GM21786 (cell line): ENCODE measurements around the gene ADARB2.
"Not testable (repeated sequence)": the region's sequence is repeated elsewhere in the genome, so short reads cannot be mapped to it uniquely, and the experiment has no call there.

ENCODE experiments used
- ATAC-seq: cut with Tn5 transposase; IDR thresholded peaks from one replicate; pipeline ENCODE4 v1.9.1; 2021; ENCODE audit not compliant: unreplicated experiment

Gene ADARB2

DNA sequence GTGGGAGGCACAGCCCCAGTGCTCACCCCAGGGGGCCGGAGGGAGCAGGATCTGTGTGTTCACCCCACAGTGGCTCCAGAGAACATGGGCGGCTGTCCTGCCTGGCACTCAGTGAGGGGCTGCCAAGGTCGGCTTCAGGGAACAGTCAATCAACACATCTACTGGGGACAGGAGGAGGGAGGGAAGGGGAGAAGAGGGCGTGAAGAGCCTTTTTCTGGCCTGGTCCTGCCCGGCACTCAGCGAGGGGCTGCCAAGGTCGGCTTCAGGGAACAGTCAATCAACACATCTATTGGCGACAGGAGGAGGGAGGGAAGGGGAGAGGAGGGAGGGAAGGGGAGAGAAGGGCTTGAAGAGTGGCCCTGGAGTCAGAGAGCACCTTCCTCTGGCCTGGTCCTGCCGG is 184.9 kb downstream of the ADARB2 start:
- ATAC-seq, result no peak

- ATAC-seq, result no peak
These were observed 185.5 kb downstream of the ADARB2 start for GRCh38 chr10:1551636-1552338.

DNA sequence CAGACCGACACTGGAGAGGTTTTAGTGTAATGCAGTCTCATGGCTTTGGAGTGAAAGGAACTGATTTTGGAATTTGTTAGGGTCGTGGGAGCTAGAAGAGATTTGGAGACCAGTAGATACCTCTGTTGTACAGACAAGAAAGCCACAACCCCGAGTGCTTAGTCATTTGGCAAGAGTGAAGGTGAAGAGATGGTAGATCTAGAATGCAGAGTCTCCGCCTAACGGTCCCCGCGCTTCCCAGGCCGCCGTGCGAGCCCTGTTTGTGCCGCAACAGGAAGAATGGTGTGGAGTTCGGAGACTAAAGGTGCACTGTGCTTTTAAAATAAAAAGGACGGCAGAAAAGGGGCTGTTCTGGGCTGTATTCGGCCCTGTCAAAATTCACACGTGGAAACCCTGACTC is 186.7 kb downstream of the ADARB2 start:
- ATAC-seq, result no peak

DNA sequence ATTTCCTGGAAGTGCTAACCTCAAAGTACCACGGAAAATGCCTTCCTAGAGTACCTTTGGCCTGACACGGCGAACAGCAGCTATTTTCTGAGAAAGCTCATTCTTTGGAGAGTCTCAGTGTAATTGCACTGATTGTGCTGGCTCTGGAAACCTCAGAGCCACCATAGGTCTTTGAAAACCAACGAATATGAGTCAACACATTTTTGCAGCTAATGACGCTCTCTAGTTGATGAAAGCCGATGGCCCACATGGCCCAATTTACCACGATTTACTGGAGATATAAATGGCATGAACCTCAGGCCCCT is 187.1 kb downstream of the ADARB2 start:
- ATAC-seq, result no peak

DNA sequence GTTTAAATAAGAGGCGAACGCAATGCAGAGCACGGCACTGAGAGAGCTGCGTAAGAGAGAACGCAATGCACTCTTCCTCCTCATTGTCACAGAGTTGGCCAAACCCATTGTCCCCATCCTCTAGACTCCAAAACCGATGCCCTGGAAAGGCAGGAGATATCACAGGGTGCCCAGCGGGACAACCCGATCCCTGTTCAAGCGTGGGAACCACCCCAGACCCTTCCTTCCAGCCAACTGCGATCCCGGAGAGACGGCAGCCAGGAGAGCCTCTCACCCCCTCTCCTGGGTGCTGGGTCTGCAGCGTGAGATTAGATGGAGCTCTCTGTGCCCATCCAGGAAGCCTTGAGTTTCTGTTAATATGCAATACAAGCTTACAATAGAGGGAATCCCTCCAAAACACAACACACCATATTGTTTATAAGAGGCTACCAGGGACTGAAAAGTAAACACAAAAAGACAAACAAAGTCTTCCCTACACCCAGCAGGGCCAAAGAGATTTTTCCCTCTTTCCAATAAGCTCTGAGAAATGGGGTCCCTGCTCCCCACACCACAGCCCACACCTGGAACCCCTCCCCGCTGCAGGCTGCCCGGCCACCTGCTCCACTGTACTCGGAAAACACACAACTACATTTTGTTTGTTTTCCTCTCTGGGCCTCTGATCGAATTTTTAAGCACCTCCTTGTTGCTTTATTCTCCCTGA is 187.6 kb downstream of the ADARB2 start:
- ATAC-seq, result no peak

- ATAC-seq, result no peak
These were observed 188.7 kb downstream of the ADARB2 start for GRCh38 chr10:1548596-1548995.

DNA sequence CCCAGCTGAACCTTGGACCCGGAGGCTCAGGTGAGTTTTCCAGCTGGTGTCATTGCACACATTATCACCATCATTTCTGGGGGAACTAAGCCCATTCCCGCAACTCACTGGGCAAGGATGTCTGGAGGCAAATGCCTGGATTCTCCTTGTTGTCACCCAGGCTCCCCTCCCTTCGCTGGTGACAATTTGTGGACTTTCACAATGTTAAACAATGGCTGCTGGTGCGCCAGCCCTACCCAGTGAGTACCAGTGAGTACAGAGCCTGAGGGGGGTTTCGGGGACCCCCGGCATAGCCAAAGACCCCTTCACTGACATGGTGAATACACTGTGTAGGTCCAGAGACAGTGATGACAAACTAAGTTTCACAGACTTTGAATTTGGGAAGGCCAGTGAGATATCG is 189.2 kb downstream of the ADARB2 start:
- ATAC-seq, result no peak

DNA sequence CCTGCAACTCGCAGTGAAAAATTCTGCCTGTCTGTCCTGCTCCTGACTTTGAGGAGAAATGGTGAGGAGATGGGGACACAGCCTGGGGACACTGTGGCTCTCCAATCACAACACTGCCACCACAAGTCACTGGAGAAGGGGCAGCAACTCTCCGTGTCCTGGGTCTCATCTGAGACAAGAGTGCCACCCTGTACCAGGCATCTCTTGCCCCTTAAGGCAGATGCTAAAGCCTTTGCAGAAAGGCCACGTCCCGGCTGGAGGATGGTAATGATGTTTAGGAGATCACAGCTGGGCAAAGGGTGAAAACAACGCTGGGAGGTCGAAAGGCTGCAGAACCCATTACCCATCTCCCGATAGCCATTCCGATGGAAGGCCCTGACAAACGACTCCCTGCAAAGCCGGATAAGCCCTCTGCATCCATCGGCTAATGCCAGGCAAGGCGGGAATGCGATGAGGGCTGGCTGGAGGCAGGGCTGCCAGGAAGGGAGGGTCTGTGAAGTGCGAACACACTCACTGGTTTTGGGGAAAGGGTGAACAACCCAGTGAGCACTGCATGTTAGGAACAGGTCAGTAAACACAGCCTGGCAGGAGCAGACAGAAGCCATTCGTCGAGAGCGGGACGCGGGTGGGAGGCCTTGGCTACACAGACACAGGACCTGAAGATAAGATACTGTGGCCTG is 190.8 kb downstream of the ADARB2 start:
- no peak for ATAC-seq

DNA sequence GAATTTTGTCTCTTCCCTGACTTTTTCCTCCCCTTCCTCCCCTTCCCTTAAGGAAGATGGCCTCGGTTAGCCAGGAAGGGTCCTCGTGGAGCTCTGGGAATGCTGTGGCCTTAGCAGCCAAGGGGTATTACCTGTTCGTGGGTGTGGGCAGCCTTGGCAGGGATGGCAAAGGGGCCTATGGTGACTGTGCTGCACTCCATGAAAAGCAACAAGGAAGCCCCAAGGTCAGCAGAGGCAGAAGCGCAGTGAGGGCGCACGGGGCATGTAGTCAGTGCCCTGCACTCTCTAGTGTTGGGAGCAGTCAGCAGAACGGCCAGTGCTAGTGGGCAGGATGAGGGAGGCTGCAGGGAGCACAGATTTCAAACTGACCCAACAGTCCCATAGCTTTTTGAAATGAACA is 191.8 kb downstream of the ADARB2 start:
- no peak for ATAC-seq

- no peak for ATAC-seq
These were observed 192.4 kb downstream of the ADARB2 start for GRCh38 chr10:1544929-1545328.

DNA sequence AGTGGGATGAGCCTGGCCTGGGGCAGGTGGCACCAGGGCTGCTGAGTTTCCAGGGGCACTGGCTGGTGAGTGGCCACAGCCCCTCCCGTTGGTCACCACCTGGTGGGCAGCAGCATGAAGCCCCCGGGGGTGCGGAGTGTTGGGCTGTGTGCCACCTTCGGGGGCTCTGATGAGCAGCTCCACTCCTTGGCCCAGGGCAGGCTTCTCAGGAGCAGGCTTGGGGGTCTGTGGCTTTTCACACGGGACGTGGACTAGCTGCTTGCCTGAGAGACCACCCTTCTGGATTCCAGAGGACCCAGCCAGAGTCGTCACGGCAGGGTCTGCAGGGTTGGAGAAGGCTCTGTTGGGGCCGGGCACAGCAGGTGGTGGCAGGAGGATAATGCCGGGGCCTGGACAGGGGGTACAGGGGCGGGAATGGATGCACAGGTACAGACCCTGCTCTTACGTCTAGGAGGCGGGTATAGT is 193.1 kb downstream of the ADARB2 start:
- no peak for ATAC-seq

- ATAC-seq, result no peak
These were observed 193.7 kb downstream of the ADARB2 start for GRCh38 chr10:1543596-1543995.

DNA sequence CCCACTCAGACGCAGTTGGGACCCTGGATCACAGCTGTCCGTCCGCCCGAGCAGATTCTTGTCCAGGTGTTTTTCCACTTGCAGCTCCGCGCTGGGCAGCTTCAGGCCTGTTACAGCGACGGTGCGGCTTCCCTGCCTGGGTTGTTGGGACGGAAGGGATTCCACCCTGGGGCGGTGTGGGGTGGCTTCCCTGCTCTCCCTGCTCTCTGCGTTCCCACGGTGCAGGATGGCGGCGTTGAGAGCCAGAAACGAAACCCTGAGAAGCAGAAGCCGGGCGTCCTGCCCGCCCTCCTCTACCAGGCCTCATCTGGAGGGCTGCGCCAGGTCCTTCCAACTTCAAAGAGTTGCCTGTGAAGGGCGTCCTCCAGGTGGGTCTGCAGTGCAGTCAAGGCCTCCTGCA is 194.4 kb downstream of the ADARB2 start:
- no peak for ATAC-seq

- no peak for ATAC-seq
These were observed 197.2 kb downstream of the ADARB2 start for GRCh38 chr10:1540144-1540543.

- ATAC-seq, result no peak
These were observed 198.1 kb downstream of the ADARB2 start for GRCh38 chr10:1539216-1539615.

DNA sequence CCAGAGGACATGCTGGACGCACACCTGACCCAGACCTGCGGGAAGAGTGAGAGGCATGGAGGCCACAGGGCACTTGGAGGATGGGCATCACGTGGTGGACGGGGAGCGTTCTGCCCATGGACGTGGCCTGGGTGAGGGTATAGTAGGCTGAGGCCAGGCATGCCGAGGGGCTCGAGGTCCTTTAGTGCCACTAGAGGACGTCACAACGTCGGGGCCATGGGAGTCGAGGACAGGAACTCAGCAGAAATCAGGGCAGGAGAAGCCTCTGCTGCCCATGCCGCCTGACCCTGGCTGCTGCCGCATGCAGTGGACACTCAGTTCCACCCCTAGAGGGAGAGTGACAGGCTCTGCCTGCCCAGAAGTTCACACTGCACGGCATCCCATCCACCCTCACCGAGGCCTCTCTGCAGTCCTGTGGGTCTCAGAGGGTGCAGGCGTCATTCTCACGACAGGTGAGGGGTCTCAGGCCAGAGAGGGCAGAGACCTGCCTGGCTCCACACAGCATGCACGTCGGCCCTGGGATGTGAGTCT is 198.7 kb downstream of the ADARB2 start:
- ATAC-seq, result no peak

DNA sequence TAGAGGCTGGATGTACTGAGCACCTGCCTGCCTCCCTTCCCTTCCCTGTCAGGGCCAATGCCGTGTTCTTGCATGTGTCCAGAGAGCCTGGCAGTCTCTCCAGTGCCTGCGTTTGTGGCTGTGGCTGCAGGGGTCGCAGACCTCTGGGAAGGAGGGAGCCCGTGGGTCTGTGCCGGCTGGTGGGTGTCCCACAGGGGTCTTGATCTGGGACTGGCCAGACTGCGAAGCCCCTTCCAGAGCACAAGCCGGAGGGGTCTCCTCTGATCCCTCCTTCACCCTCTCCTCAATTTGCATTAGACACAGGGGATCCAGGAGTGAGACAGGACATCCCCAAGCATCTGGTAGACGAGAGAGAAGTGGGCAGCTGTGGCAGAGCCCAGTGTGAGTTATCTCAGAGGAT is 199.2 kb downstream of the ADARB2 start:
- no peak for ATAC-seq

GRCh38 chr10:1537449-1537848 is 199.9 kb downstream of the ADARB2 start:
- ATAC-seq, result not testable (repeated sequence)

GRCh38 chr10:1536341-1536740 is 201.0 kb downstream of the ADARB2 start:
- ATAC-seq, result no peak

DNA sequence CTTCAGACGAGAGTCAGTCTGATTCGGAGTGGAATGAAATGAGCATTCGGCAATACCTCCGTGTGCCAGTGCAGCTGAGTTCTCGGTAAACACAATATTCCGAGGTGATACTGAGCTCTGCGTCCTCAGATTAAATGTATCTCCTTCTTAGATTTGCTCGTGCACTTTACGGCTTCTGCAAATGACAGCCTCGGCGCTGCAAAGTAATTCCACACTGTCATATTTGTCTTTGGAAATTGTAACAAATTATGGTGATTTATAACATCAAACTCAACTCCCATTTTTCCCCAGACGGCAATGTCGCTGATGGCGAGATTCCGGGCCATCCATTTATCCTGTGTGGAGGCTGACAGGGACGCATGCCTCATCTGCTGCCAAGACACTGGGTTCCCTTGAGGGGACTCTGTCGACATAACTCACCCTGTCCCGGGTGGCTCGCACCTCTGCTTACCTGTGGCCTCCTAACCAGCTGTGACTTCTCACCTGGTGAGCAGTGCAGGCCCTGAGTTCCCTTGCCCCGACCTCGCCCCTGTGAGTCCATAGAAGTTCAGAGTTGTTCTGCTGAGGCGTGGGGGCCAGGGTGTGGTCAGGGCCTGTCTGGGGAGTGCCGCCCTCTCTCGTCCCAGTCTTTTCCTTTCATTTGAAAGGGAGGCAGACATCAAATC is 201.9 kb downstream of the ADARB2 start:
- no peak for ATAC-seq

- no peak for ATAC-seq
These were observed 202.5 kb downstream of the ADARB2 start for GRCh38 chr10:1534820-1535219.
